H9 (cell line): Measurements from ENCODE around the gene KREMEN1. TPM values are rescaled to one million over a fixed set of nuclear protein-coding genes. Genes with fewer than 3 reads are reported as not detected.

ENCODE experiments used
- DNase-seq: peaks from one replicate; pipeline ENCODE4 v3.0.0-alpha.2; 2017
- H2AFZ ChIP-seq: one replicate; pipeline ENCODE4 v1.6.1; 2013; ENCODE audit warnings: mild to moderate bottlenecking, low read length, control low read depth, moderate library complexity
- H2AK5ac ChIP-seq: 2 replicates; pipeline ENCODE4 v1.6.1; 2013; ENCODE audit warnings: low read length, control low read depth, mixed read lengths; ENCODE audit not compliant: insufficient read length
- H2BK120ac ChIP-seq: one replicate; pipeline ENCODE4 v1.6.1; 2013; ENCODE audit warnings: low read depth, mild to moderate bottlenecking, low read length, control low read depth, inconsistent platforms; ENCODE audit not compliant: poor library complexity, severe bottlenecking
- H2BK12ac ChIP-seq: 2 replicates; pipeline ENCODE4 v1.6.1; 2013; ENCODE audit warnings: low read length, control low read depth, mixed read lengths, low read depth; ENCODE audit not compliant: insufficient read length
- H2BK15ac ChIP-seq: 2 replicates; pipeline ENCODE4 v1.6.1; 2013; ENCODE audit warnings: low read depth, low read length, control low read depth
- H2BK20ac ChIP-seq: one replicate; pipeline ENCODE4 v1.6.1; 2013; ENCODE audit warnings: low read depth, mild to moderate bottlenecking, low read length, control low read depth, inconsistent platforms; ENCODE audit not compliant: poor library complexity, severe bottlenecking
- H2BK5ac ChIP-seq: 2 replicates; pipeline ENCODE4 v1.6.1; 2013; ENCODE audit warnings: low read length, control low read depth, mixed read lengths; ENCODE audit not compliant: insufficient read length
- H3K14ac ChIP-seq: 2 replicates; pipeline ENCODE4 v1.6.1; 2013; ENCODE audit warnings: low read length, control low read depth; ENCODE audit not compliant: insufficient read depth
- H3K18ac ChIP-seq: 2 replicates; pipeline ENCODE4 v1.6.1; 2013; ENCODE audit warnings: low read depth, mild to moderate bottlenecking, mixed read lengths, low read length, control low read depth; ENCODE audit not compliant: insufficient read length
- H3K23ac ChIP-seq: 2 replicates; pipeline ENCODE4 v1.6.1; 2013; ENCODE audit warnings: low read length, control low read depth, mixed read lengths, low read depth; ENCODE audit not compliant: insufficient read length
- H3K23me2 ChIP-seq: 2 replicates; pipeline ENCODE4 v1.6.1; 2013; ENCODE audit warnings: low read depth, mild to moderate bottlenecking, mixed read lengths, low read length, control low read depth; ENCODE audit not compliant: insufficient read length, poor library complexity, severe bottlenecking
- H3K27ac ChIP-seq: 2 replicates; pipeline ENCODE4 v1.5.1; 2013; ENCODE audit warnings: low read length, control low read depth, mixed read lengths, low read depth; ENCODE audit not compliant: insufficient read length
- H3K27me3 ChIP-seq: 2 replicates; pipeline ENCODE4 v1.6.1; 2013; ENCODE audit warnings: low read length, control low read depth, inconsistent platforms; ENCODE audit not compliant: insufficient read depth
- H3K4ac ChIP-seq: 2 replicates; pipeline ENCODE4 v1.6.1; 2013; ENCODE audit warnings: low read depth, mild to moderate bottlenecking, control low read depth, inconsistent platforms, low read length, moderate library complexity
- H3K4me1 ChIP-seq: 2 replicates; pipeline ENCODE4 v1.6.1; 2013; ENCODE audit warnings: low read length, control low read depth, inconsistent platforms; ENCODE audit not compliant: insufficient read depth
- H3K4me2 ChIP-seq: 2 replicates; pipeline ENCODE4 v1.6.1; 2013; ENCODE audit warnings: low read length, control low read depth, mixed read lengths; ENCODE audit not compliant: insufficient read length, insufficient read depth
- H3K56ac ChIP-seq: 2 replicates; pipeline ENCODE4 v1.6.1; 2013; ENCODE audit warnings: low read depth, mild to moderate bottlenecking, mixed read lengths, low read length, control low read depth; ENCODE audit not compliant: insufficient read length
- H3K79me1 ChIP-seq: 2 replicates; pipeline ENCODE4 v1.6.1; 2013; ENCODE audit warnings: low read depth, mild to moderate bottlenecking, moderate library complexity, low read length, control low read depth, inconsistent platforms; ENCODE audit not compliant: insufficient read depth, poor library complexity, severe bottlenecking
- H3K79me2 ChIP-seq: 2 replicates; pipeline ENCODE4 v1.6.1; 2013; ENCODE audit warnings: low read length, control low read depth, inconsistent platforms; ENCODE audit not compliant: insufficient read depth
- H3K9ac ChIP-seq: 2 replicates; pipeline ENCODE4 v1.6.1; 2013; ENCODE audit warnings: low read length, control low read depth, mixed read lengths; ENCODE audit not compliant: insufficient read length; ENCODE audit errors: extremely low read depth
- H3K9me3 ChIP-seq: one replicate; pipeline ENCODE4 v1.6.1; 2013; ENCODE audit warnings: low read depth, low read length, inconsistent platforms; ENCODE audit not compliant: control insufficient read depth
- H3T11ph ChIP-seq: one replicate; pipeline ENCODE4 v1.6.1; 2013; ENCODE audit warnings: mild to moderate bottlenecking, low read length, control low read depth, inconsistent platforms
- H4K20me1 ChIP-seq: one replicate; pipeline ENCODE4 v1.6.1; 2013; ENCODE audit not compliant: control insufficient read depth, insufficient read length, insufficient read depth
- H4K5ac ChIP-seq: 2 replicates; pipeline ENCODE4 v1.6.1; 2013; ENCODE audit warnings: low read depth, mild to moderate bottlenecking, mixed read lengths, low read length, control low read depth; ENCODE audit not compliant: insufficient read length
- H4K8ac ChIP-seq: replicated peaks from 2 replicates; pipeline ENCODE4 v1.6.1; 2013; ENCODE audit warnings: low read length, control low read depth, mixed read lengths, low read depth; ENCODE audit not compliant: insufficient read length
- H4K91ac ChIP-seq: 2 replicates; pipeline ENCODE4 v1.6.1; 2013; ENCODE audit warnings: low read depth, mild to moderate bottlenecking, moderate library complexity, mixed read lengths, low read length, control low read depth; ENCODE audit not compliant: insufficient read length
- H3K27ac Mint-ChIP-seq, 3 experiments: 2 replicates in 2 of 3; 3 replicates in 1 of 3; pipeline ENCODE4 v1.8.0; 2020 to 2021; ENCODE audit warnings: mixed read lengths in 3 of 3, mild to moderate bottlenecking in 1 of 3, moderate library complexity in 1 of 3
- H3K27me3 Mint-ChIP-seq: 2 replicates; pipeline ENCODE4 v1.8.0; 2021; ENCODE audit warnings: low read depth, mild to moderate bottlenecking, moderate library complexity, mixed read lengths
- H3K36me3 Mint-ChIP-seq, 3 experiments: 2 replicates in 2 of 3; 3 replicates in 1 of 3; pipeline ENCODE4 v1.8.0; 2020 to 2021; ENCODE audit warnings: low read depth in 3 of 3, mixed read lengths in 3 of 3; ENCODE audit not compliant: insufficient read depth in 1 of 3
- H3K4me1 Mint-ChIP-seq, 2 experiments: 2 replicates each; pipeline ENCODE4 v1.8.0; 2020; ENCODE audit warnings: mixed read lengths in 2 of 2
- H3K4me3 Mint-ChIP-seq, 2 experiments: 2 replicates in 1 of 2; 3 replicates in 1 of 2; pipeline ENCODE4 v1.8.0; 2020 to 2021; ENCODE audit warnings: mild to moderate bottlenecking in 2 of 2, mixed read lengths in 2 of 2, moderate library complexity in 1 of 2
- H3K9me3 Mint-ChIP-seq, 2 experiments: 2 replicates in 1 of 2; 3 replicates in 1 of 2; pipeline ENCODE4 v1.8.0; 2020; ENCODE audit warnings: mild to moderate bottlenecking in 2 of 2, mixed read lengths in 2 of 2, moderate library complexity in 1 of 2
- WGBS: extraction: QIAGEN DNeasy Blood & Tissue Kit; methylation state at CpG from one replicate; pipeline ENCODE4 v1.1.7; 2013; ENCODE audit warnings: missing lambda C conversion rate, low lambda C conversion rate, mixed read lengths; ENCODE audit not compliant: insufficient read length; ENCODE audit errors: extremely low coverage; 5-methylcytosine and 5-hydroxymethylcytosine counted together
- total RNA-seq: library from RNA; stranded (reverse); gene quantifications from 2 replicates; pipeline ENCODE4 v1.2.1, GENCODE V29; 2021
- TF ChIP-seq, protein P1 (sequence below): fragments of 200-600 bp; sonication (generic); conservative IDR thresholded peaks from 3 replicates; pipeline ENCODE4 v1.8.0; 2021; ENCODE audit warnings: antibody characterized with exemption, mild to moderate bottlenecking

Gene KREMEN1
- total RNA-seq, 1 experiment from 2014 or later: 2.4 TPM

DNA sequence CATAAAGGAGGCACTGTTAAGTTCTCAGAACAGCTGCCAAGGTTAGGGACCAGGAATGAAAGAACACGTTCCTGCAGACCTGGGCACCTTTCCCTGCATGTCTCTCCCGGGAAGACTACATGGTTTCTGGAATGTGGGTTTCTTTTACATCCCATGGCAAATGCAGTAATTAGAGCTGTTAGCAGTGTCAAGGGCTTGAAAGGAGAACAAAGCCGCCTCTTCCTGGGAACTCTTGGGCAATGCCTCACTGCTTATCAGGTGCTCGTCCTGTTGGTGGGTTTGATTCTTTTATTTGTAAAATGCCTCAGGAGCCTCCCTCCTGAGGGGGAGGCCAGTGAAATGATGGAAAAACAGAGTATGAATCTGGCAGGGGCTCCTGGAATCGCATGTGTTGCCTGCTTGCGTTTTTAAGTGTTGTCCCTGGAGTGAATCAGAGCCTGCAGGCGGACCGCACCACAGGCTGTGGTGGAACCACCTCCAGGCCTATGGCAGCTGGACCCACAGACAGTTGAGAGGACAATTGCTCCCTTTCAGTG, 10.5 kb upstream of the KREMEN1 start:
- Histone ChIP-seq H3K4me1 (no peaks in the 10 kb centered on the region; the same call in 1 of the 2 replicates), H2BK120ac (no peak overlapping the region), H2BK15ac (no peak overlapping the region), H3K79me2 (no peaks in the 10 kb centered on the region), H3K4me2 (no peak overlapping the region), H4K20me1 (no peaks in the 10 kb centered on the region), H2AK5ac (no peak overlapping the region), H3T11ph (no peak overlapping the region), H4K8ac (no peak overlapping the region), H3K79me1 (no peaks in the 10 kb centered on the region), H3K9ac (no peak overlapping the region), H3K27me3 (no peaks in the 10 kb centered on the region), H3K27ac (no peak overlapping the region), H3K23ac (no peak overlapping the region), H3K18ac (no peak overlapping the region), H2AFZ (no peak overlapping the region), H3K23me2 (no peaks in the 10 kb centered on the region), H3K56ac (no peak overlapping the region), H4K91ac (no peak overlapping the region), H2BK5ac (no peak overlapping the region), H2BK12ac (no peak overlapping the region), H2BK20ac (no peak overlapping the region), H3K14ac (no peak overlapping the region), H3K4ac (no peak overlapping the region), H3K9me3 (no peaks in the 10 kb centered on the region), H4K5ac (no peak overlapping the region)
- peaks cover 13 to 20% of the 10 kb centered on the region in 2 experiments for H3K4me1 Mint-ChIP-seq
- peaks cover 7% of the 10 kb centered on the region for H3K27me3 Mint-ChIP-seq
- no peaks in the 10 kb centered on the region; a peak in 1 of 5 replicates for H3K9me3 Mint-ChIP-seq
- no peak overlapping the region for H3K4me3 Mint-ChIP-seq
- H3K27ac Mint-ChIP-seq: no peak overlapping the region
- TF ChIP-seq, protein P1, sequence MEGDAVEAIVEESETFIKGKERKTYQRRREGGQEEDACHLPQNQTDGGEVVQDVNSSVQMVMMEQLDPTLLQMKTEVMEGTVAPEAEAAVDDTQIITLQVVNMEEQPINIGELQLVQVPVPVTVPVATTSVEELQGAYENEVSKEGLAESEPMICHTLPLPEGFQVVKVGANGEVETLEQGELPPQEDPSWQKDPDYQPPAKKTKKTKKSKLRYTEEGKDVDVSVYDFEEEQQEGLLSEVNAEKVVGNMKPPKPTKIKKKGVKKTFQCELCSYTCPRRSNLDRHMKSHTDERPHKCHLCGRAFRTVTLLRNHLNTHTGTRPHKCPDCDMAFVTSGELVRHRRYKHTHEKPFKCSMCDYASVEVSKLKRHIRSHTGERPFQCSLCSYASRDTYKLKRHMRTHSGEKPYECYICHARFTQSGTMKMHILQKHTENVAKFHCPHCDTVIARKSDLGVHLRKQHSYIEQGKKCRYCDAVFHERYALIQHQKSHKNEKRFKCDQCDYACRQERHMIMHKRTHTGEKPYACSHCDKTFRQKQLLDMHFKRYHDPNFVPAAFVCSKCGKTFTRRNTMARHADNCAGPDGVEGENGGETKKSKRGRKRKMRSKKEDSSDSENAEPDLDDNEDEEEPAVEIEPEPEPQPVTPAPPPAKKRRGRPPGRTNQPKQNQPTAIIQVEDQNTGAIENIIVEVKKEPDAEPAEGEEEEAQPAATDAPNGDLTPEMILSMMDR: no peak
- no peaks in the 10 kb centered on the region for H3K36me3 Mint-ChIP-seq
- DNase-seq: no peak
- WGBS: no CpG with 5 or more reads among the region's 8 CpGs
